Measurements from ENCODE around the gene APH1B. TPM values are rescaled to one million over a fixed set of nuclear protein-coding genes. Genes with fewer than 3 reads are reported as not detected.

APH1B gene
- total RNA-seq, 2 donors from 2014 or later: 20.0 to 35.0 TPM

DNA sequence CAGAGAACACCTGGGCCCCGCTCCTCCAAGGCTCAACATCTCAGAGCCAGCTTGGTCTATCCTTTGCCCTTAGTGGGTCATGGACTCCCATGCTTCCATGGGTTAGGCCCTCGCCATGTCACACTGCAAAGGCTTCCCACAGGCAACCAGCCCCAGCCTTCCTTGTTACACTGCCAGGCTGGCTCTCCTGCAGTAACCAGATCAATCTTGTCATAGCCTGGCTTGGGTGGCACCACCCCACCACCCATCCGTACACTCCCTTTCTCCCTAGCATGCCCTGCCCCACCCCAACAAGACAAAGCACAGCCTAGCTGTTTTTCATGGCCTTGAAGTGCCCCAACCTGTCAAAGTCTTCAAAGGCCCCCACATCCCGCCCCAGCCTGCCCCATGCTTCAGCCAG lies 73.8 kb downstream of the APH1B start:
- H3K4me3 ChIP-seq: no peak overlapping the region
- H3K4me1 ChIP-seq (replicated peaks): no peaks in the 10 kb centered on the region
- intact Hi-C loops (cut with DNase I): no loop called here
- no peaks in the 10 kb centered on the region for H3K36me3 ChIP-seq
- H3K27ac ChIP-seq: no peak overlapping the region
- H3K9me3 ChIP-seq: no peaks in the 10 kb centered on the region
- H3K27me3 ChIP-seq (replicated peaks; ENCODE audit: insufficient read depth): no peaks in the 10 kb centered on the region
- DNase-seq (ENCODE audit: low spot score): no peak
- WGBS: 75% methylated on average over 4 of the region's 4 CpGs
- TF ChIP-seq, protein P1, sequence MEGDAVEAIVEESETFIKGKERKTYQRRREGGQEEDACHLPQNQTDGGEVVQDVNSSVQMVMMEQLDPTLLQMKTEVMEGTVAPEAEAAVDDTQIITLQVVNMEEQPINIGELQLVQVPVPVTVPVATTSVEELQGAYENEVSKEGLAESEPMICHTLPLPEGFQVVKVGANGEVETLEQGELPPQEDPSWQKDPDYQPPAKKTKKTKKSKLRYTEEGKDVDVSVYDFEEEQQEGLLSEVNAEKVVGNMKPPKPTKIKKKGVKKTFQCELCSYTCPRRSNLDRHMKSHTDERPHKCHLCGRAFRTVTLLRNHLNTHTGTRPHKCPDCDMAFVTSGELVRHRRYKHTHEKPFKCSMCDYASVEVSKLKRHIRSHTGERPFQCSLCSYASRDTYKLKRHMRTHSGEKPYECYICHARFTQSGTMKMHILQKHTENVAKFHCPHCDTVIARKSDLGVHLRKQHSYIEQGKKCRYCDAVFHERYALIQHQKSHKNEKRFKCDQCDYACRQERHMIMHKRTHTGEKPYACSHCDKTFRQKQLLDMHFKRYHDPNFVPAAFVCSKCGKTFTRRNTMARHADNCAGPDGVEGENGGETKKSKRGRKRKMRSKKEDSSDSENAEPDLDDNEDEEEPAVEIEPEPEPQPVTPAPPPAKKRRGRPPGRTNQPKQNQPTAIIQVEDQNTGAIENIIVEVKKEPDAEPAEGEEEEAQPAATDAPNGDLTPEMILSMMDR (IDR thresholded peaks at IDR 0.05): no peak
- TF ChIP-seq POLR2AphosphoS5 (IDR thresholded peaks at IDR 0.05) (no peak), POLR2A (IDR thresholded peaks at IDR 0.05) (no peak)

DNA sequence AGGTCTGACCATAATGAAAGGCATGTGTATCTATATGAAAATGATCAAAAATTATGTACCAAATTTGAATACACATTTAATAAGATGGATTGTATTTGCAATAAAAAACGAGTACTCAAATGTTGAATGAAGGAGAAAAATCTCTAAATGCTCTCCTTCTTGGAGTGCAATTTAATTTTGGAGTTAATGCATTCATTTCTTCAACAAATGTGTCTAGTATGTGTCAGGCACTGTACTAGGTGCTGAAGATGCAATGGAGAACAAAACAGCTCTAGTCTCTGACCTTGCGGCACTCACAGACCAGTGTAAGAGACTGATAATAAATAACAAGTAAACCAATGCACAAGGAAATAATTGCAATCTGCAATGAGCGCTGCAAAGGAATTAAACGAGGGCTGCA lies 75.4 kb downstream of the APH1B start:
- H3K4me1 ChIP-seq (replicated peaks): no peaks in the 10 kb centered on the region
- 93% methylated on average over 4 of the region's 4 CpGs for WGBS
- no peaks in the 10 kb centered on the region for H3K9me3 ChIP-seq
- H3K36me3 ChIP-seq: no peaks in the 10 kb centered on the region
- no peak for DNase-seq (ENCODE audit: low spot score)
- H3K27me3 ChIP-seq (replicated peaks; ENCODE audit: insufficient read depth): no peaks in the 10 kb centered on the region
- no peak overlapping the region for H3K4me3 ChIP-seq
- TF ChIP-seq, protein P1 (IDR thresholded peaks at IDR 0.05): no peak
- TF ChIP-seq POLR2A (IDR thresholded peaks at IDR 0.05): no peak
- no peak for TF ChIP-seq POLR2AphosphoS5 (IDR thresholded peaks at IDR 0.05)
- intact Hi-C loops (cut with DNase I): no loop called here
- no peak overlapping the region for H3K27ac ChIP-seq

DNA sequence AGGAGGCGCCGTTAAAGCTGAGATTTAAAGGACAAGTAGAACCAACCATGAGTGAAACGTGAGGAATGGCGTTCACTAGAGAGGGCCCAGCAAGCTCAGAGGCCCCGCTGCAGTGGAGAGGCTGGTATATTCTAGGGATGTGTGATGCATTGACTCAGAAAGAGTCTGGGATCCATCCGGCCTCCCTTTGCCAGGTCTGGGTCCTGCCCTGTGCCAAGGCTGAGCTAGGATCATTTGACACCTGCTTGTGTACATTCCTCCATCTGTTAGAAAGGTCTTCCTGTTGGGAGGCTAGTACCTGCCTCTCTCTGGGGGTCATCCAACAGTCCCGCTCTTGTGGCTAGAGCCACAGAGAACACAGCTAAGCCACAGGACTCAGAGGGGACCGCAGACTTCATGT lies 75.9 kb downstream of the APH1B start:
- TF ChIP-seq POLR2A (IDR thresholded peaks at IDR 0.05) (no peak), POLR2AphosphoS5 (IDR thresholded peaks at IDR 0.05) (no peak)
- TF ChIP-seq, protein P1 (IDR thresholded peaks at IDR 0.05): no peak
- Histone ChIP-seq H3K36me3 (no peaks in the 10 kb centered on the region), H3K27ac (no peak overlapping the region), H3K27me3 (replicated peaks; ENCODE audit: insufficient read depth) (no peaks in the 10 kb centered on the region), H3K4me3 (no peak overlapping the region), H3K9me3 (no peaks in the 10 kb centered on the region), H3K4me1 (replicated peaks) (no peaks in the 10 kb centered on the region)
- 79% methylated on average over 8 of the region's 8 CpGs for WGBS
- no peak for DNase-seq (ENCODE audit: low spot score)
- intact Hi-C loops (cut with DNase I): no loop called here

DNA sequence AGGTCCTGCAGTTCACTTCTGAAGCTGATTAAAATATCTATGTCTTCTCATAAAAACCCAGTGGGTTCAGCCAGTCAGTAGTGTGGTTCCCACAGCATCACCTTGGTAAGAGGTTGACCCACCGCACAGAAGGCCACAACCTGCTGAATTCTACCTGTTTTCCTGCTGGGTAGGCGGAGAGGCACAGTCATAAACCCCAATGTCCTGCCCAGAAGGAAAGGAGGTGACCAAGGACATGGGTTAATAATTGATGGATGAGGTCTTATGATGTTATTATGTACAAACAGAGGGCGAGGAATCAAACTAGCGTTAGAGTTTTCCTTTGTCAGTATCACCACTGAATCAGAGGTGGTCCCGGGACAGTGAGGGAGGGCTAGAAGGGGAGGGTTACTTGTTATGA lies 76.5 kb downstream of the APH1B start:
- TF ChIP-seq POLR2AphosphoS5 (IDR thresholded peaks at IDR 0.05): no peak
- TF ChIP-seq, protein P1 (IDR thresholded peaks at IDR 0.05): no peak
- TF ChIP-seq POLR2A (IDR thresholded peaks at IDR 0.05): no peak
- intact Hi-C loops (cut with DNase I): no loop called here
- H3K4me1 ChIP-seq (replicated peaks): no peaks in the 10 kb centered on the region
- no peak overlapping the region for H3K27ac ChIP-seq
- H3K4me3 ChIP-seq: no peak overlapping the region
- no peaks in the 10 kb centered on the region for H3K9me3 ChIP-seq
- 83% methylated on average over 5 of the region's 5 CpGs for WGBS
- H3K27me3 ChIP-seq (replicated peaks; ENCODE audit: insufficient read depth): no peaks in the 10 kb centered on the region
- H3K36me3 ChIP-seq: no peaks in the 10 kb centered on the region
- no peak for DNase-seq (ENCODE audit: low spot score)

DNA sequence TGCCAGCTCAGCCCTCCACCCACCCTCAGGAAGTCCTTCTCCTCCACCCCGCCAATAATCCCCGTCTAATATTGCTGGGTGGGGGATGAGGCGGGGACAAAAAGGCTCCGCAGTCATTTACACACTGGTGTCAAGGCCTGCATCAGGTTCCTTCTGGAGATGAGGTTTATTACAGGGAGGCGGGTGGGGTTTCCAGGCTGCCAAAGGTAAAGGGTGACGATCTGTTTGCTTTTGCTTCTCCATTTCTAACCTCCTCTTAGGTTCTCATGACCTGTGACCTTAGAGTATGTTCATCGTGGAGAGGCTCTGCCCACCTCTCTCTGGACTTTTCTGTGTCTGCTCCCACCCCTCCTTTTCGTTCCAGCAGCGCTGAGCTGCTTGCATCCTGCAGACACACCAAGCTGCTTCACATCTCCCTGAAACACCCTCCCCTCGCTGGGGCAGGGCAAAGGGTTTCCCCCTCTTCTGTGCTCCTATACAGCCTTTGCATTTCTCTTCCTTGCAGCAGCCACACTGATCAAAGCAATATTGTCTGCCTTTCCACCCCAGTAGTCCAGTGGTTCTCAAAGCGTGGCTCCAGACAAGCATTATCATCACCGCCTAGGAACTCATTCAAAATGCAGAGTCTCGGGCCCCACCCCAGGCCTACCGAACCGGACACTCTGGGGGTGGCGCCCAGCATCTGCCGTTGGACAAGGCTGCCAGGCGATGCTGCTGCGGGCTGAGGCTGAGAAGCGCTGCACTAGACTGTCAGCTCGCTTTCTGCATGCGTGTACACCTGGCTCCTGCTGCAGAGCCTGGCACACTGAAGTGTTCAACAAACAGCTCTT lies 77.6 kb downstream of the APH1B start:
- no peaks in the 10 kb centered on the region for H3K27me3 ChIP-seq (replicated peaks; ENCODE audit: insufficient read depth)
- DNase-seq (ENCODE audit: low spot score): no peak
- H3K4me3 ChIP-seq: no peak overlapping the region
- TF ChIP-seq POLR2AphosphoS5 (IDR thresholded peaks at IDR 0.05) (no peak), POLR2A (IDR thresholded peaks at IDR 0.05) (no peak)
- TF ChIP-seq, protein P1 (IDR thresholded peaks at IDR 0.05): no peak
- no peak overlapping the region for H3K27ac ChIP-seq
- H3K9me3 ChIP-seq: no peaks in the 10 kb centered on the region
- H3K36me3 ChIP-seq: no peaks in the 10 kb centered on the region
- 80% methylated on average over 22 of the region's 22 CpGs for WGBS
- no peaks in the 10 kb centered on the region for H3K4me1 ChIP-seq (replicated peaks)
- intact Hi-C loops (cut with DNase I): no loop called here

All from prostate gland (tissue), 2 donors.